A549 (cell line): ENCODE measurements around the gene CALML5. TPM values are rescaled to one million over a fixed set of nuclear protein-coding genes. Genes with fewer than 3 reads are reported as not detected.

Experiments used
- ATAC-seq, 2 experiments: fragments of 200-7000 bp in 1 of 2; fragments of >200 bp in 1 of 2; cut with Nextera tagmentation in 1 of 2; cut with Tn5 transposase in 1 of 2; 3 replicates each; pipeline versions ENCODE4 v1.8.0 to v1.9.1; 2018 to 2020; ENCODE audit warnings: mild to moderate bottlenecking in 1 of 2, moderate library complexity in 1 of 2
- CTCF ChIA-PET: fragments of 300-600 bp; sonication (Branson Sonifier 250); formaldehyde crosslinking; extraction: SDS; loops from one replicate; lab custom pipeline; 2021; ENCODE audit warnings: antibody characterized with exemption, inconsistent platforms; lab: Yijun Ruan, JAX
- POLR2A ChIA-PET: fragments of 350-600 bp; formaldehyde crosslinking; extraction: SDS; loops from one replicate; lab custom pipeline; 2021; ENCODE audit warnings: antibody characterized with exemption, inconsistent platforms; lab: Yijun Ruan, JAX
- DNase-seq, 2 experiments: peaks; one replicate each; pipeline versions ENCODE4 v3.0.0 to v3.0.0-alpha.2; 2011 to 2016; ENCODE audit warnings: low read depth in 1 of 2, low spot score in 1 of 2
- FAIRE-seq: peaks from 2 replicates; lab custom pipeline; 2011; peaks lifted over from hg19 to GRCh38; lab: Jason Lieb, UNC
- H3K27ac ChIP-seq, 2 experiments: fragments of >200 bp; sonication (Bioruptor Twin); formaldehyde crosslinking; 3 replicates each; pipeline ENCODE4 v1.5.1; 2016 to 2017
- H3K4me1 ChIP-seq: fragments of >200 bp; sonication (Bioruptor Twin); formaldehyde crosslinking; 3 replicates; pipeline ENCODE4 v1.6.1; 2016
- H3K4me2 ChIP-seq: fragments of >200 bp; sonication (Bioruptor Twin); formaldehyde crosslinking; 3 replicates; pipeline ENCODE4 v1.6.1; 2016
- H3K4me3 ChIP-seq: fragments of >200 bp; sonication (Bioruptor Twin); formaldehyde crosslinking; 3 replicates; pipeline ENCODE4 v1.5.1; 2016
- H3K9me3 ChIP-seq: fragments of >200 bp; sonication (Bioruptor Twin); formaldehyde crosslinking; 3 replicates; pipeline ENCODE4 v1.6.1; 2016
- BHLHE40 ChIP-seq: IDR thresholded peaks from 2 replicates; pipeline ENCODE4 v1.6.1; 2012; ENCODE audit warnings: low read depth, low read length, inconsistent platforms
- CBX8 ChIP-seq: fragments of 200-600 bp; sonication (generic); IDR thresholded peaks from 2 replicates; pipeline ENCODE4 v1.6.1; 2016
- CEBPB ChIP-seq, 2 experiments: fragments of >200 bp in 1 of 2; sonication (Bioruptor Twin) in 1 of 2; formaldehyde crosslinking in 1 of 2; IDR thresholded peaks; 2 replicates each; pipeline ENCODE4 v1.6.1; 2012 to 2016
- CHD2 ChIP-seq: fragments of 150-350 bp; IDR thresholded peaks from 2 replicates; pipeline ENCODE4 v1.6.1; 2014; ENCODE audit warnings: low read length; ENCODE audit not compliant: partially characterized antibody
- CHD4 ChIP-seq: fragments of 200-600 bp; sonication (generic); IDR thresholded peaks from 2 replicates; pipeline ENCODE4 v1.6.1; 2016; ENCODE audit warnings: antibody characterized with exemption, mild to moderate bottlenecking, borderline replicate concordance
- EHMT2 ChIP-seq: fragments of 200-600 bp; sonication (generic); IDR thresholded peaks from 2 replicates; pipeline ENCODE4 v1.6.1; 2016; ENCODE audit warnings: antibody characterized with exemption, low read depth, mild to moderate bottlenecking, moderate library complexity
- EP300 ChIP-seq, 2 experiments: fragments of >200 bp; sonication (Bioruptor Twin); formaldehyde crosslinking; IDR thresholded peaks; 2 replicates in 1 of 2; 3 replicates in 1 of 2; pipeline ENCODE4 v1.6.1; 2016 to 2017
- ESRRA ChIP-seq: fragments of 150-350 bp; IDR thresholded peaks from 2 replicates; pipeline ENCODE4 v1.6.1; 2014; ENCODE audit warnings: mild to moderate bottlenecking, low read length, borderline replicate concordance
- GATA3 ChIP-seq: IDR thresholded peaks from 2 replicates; pipeline ENCODE4 v1.6.1; 2012; ENCODE audit warnings: borderline replicate concordance
- HDAC2 ChIP-seq: fragments of 200-600 bp; sonication (generic); IDR thresholded peaks from 2 replicates; pipeline ENCODE4 v1.6.1; 2016
- HOXA7 ChIP-seq: fragments of 250-450 bp; sonication (Bioruptor Pico); IDR thresholded peaks from 2 replicates; pipeline ENCODE4 v1.5.0; 2020; ENCODE audit warnings: mild to moderate bottlenecking, moderate library complexity
- JUN ChIP-seq, 2 experiments: fragments of >200 bp; sonication (Bioruptor Twin); formaldehyde crosslinking; IDR thresholded peaks; 2 replicates in 1 of 2; 3 replicates in 1 of 2; pipeline ENCODE4 v1.6.1; 2016 to 2017
- KDM1A ChIP-seq: fragments of 200-600 bp; sonication (generic); IDR thresholded peaks from 2 replicates; pipeline ENCODE4 v1.6.1; 2016; ENCODE audit warnings: low read depth, mild to moderate bottlenecking
- KDM5A ChIP-seq: fragments of 200-600 bp; sonication (generic); IDR thresholded peaks from 2 replicates; pipeline ENCODE4 v1.6.1; 2016; ENCODE audit warnings: antibody characterized with exemption, mild to moderate bottlenecking
- MAX ChIP-seq: IDR thresholded peaks from 2 replicates; pipeline ENCODE4 v1.6.1; 2012
- MAZ ChIP-seq: fragments of 150-350 bp; IDR thresholded peaks from 2 replicates; pipeline ENCODE4 v1.6.1; 2014; ENCODE audit warnings: antibody characterized with exemption, low read depth, low read length, borderline replicate concordance
- NFE2L2 ChIP-seq: fragments of 150-350 bp; conservative IDR thresholded peaks from 2 replicates; pipeline ENCODE4 v1.6.1; 2014; ENCODE audit warnings: low read length
- NPAS2 ChIP-seq: fragments of 250-450 bp; sonication (Bioruptor Pico); IDR thresholded peaks from 2 replicates; pipeline ENCODE4 v1.8.0; 2022; ENCODE audit warnings: mild to moderate bottlenecking, moderate library complexity, borderline replicate concordance
- NR3C1 ChIP-seq: fragments of >200 bp; sonication (Bioruptor Twin); formaldehyde crosslinking; IDR thresholded peaks from 3 replicates; pipeline ENCODE4 v1.6.1; 2017
- POLR2A ChIP-seq: IDR thresholded peaks from 2 replicates; pipeline ENCODE4 v1.6.1; 2012; ENCODE audit warnings: mild to moderate bottlenecking, low read length
- SREBF2 ChIP-seq: fragments of 450-650 bp; IDR thresholded peaks from 2 replicates; pipeline ENCODE4 v1.6.1; 2014; ENCODE audit warnings: mild to moderate bottlenecking, moderate library complexity
- TFCP2L1 ChIP-seq: fragments of 250-450 bp; sonication (Bioruptor Pico); IDR thresholded peaks from 2 replicates; pipeline ENCODE4 v1.5.0; 2021; ENCODE audit warnings: mild to moderate bottlenecking
- ZC3H11A ChIP-seq: fragments of 450-650 bp; IDR thresholded peaks from 2 replicates; pipeline ENCODE4 v1.6.1; 2014; ENCODE audit warnings: antibody characterized with exemption, mild to moderate bottlenecking
- ZNF302 ChIP-seq: fragments of 250-450 bp; sonication (Bioruptor Pico); IDR thresholded peaks from 2 replicates; pipeline ENCODE4 v1.9.0; 2021; ENCODE audit warnings: inconsistent platforms, mild to moderate bottlenecking, moderate library complexity
- ZSCAN20 ChIP-seq: fragments of 250-450 bp; sonication (Bioruptor Pico); IDR thresholded peaks from 2 replicates; pipeline ENCODE4 v1.8.0; 2022; ENCODE audit warnings: mild to moderate bottlenecking, moderate library complexity
- WGBS: methylation state at CpG from one replicate; pipeline ENCODE4 v1.1.6; 2017; ENCODE audit errors: missing lambda C conversion rate; 5-methylcytosine and 5-hydroxymethylcytosine counted together
- polyA plus RNA-seq, 4 experiments: library from polyadenylated mRNA; depleted of rRNA in 3 of 4; stranded (reverse); fragments of >200 nt; fragmentation: RNase III in 1 of 4; extraction: RNeasy Plus Mini Kit Qiagen cat#74134 plus additional on column Dnase treatment in 1 of 4; gene quantifications; 2 replicates in 3 of 4; 3 replicates in 1 of 4; pipeline ENCODE4 v1.2.3, GENCODE V29; 2011 to 2017
- TF ChIP-seq, protein P1 (sequence below): fragments of >200 bp; sonication (Bioruptor Twin); formaldehyde crosslinking; IDR thresholded peaks from 2 replicates; pipeline ENCODE4 v1.6.1; 2016
- TF ChIP-seq, protein P2 (sequence below): fragments of 250-450 bp; sonication (Bioruptor Pico); IDR thresholded peaks from 2 replicates; pipeline ENCODE4 v1.5.0; 2021; ENCODE audit warnings: mild to moderate bottlenecking, moderate library complexity, borderline replicate concordance
- TF ChIP-seq, protein P3 (sequence below): fragments of 450-650 bp; IDR thresholded peaks from 2 replicates; pipeline ENCODE4 v1.6.1; 2014; ENCODE audit warnings: antibody characterized with exemption
- TF ChIP-seq, protein P4 (sequence below): fragments of >200 bp; sonication (Bioruptor Twin); formaldehyde crosslinking; IDR thresholded peaks from 3 replicates; pipeline ENCODE4 v1.6.1; 2016

The CALML5 gene
- polyA plus RNA-seq, 2 of the 4 experiments (the other 2 are of a cell fraction), result not detected

DNA sequence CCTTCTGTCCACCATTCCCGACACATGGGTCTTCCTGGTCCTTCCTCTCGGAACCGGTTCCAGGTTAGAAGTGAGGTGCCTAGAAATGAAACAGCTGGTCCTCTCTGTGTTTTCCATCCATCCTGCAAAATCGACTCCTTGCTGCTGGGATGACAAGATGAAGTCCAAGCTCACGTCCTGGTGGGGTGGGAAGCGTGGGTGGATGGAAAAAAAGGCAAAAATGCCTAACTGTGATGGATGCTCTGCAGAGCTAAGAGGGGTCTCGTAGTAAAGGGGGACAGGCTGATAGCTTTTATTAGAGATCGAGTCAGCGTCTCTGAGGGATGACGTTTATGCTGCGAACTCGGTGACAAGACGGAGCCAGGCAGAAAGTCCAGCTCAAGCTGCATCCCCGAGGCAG is 14.1 kb downstream of the CALML5 start:
- TF ChIP-seq HDAC2 (no peak), CBX8 (no peak), BHLHE40 (no peak), MAZ (no peak), ZNF302 (CRISPR knock-in tag) (no peak), CHD2 (no peak), TFCP2L1 (no peak), MAX (no peak)
- no peak for DNase-seq
- Histone ChIP-seq H3K4me3 (no peak overlapping the region), H3K27ac (no peak overlapping the region), H3K9me3 (no peaks in the 10 kb centered on the region), H3K4me2 (no peak overlapping the region), H3K4me1 (no peaks in the 10 kb centered on the region)
- ATAC-seq, result no peak
- ChIA-PET CTCF (interaction anchor here (0.6 to 2.2 kb wide), 3 partner anchors 12 to 138 kb away, joined by 3 to 8 read pairs (median 3); partner anchors contain the start of gene CALML5), POLR2A (no interaction called here)
- FAIRE-seq, result no peak
- 79% methylated on average over 14 of the region's 14 CpGs for WGBS

DNA sequence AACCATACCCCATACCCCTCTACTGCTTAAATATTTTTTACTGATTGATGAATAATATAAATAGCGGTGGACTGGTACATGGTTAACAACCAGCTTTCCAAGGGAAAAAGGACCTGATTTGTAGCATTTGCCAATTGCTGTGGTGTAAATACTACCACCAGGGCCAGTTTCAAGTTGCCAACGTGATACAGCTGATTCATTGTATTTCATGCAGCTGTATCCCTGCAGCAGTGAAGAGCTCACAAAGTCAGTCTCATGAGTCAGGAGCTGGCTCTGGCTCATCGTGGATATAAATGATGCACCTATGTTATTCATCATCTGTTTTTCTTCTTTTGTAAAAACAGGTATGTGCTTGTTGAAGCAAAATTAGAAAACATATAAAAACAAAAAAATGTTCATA is 15.2 kb downstream of the CALML5 start:
- no peak for ATAC-seq
- H3K4me2 ChIP-seq, result no peak overlapping the region
- no peak for DNase-seq
- H3K9me3 ChIP-seq, result no peaks in the 10 kb centered on the region
- TF ChIP-seq MAZ (no peak), ESRRA (no peak), HOXA7 (CRISPR knock-in tag) (no peak)
- TF ChIP-seq, protein P1, sequence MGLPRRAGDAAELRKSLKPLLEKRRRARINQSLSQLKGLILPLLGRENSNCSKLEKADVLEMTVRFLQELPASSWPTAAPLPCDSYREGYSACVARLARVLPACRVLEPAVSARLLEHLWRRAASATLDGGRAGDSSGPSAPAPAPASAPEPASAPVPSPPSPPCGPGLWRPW, result no peak
- H3K4me1 ChIP-seq, result no peaks in the 10 kb centered on the region
- ChIA-PET CTCF (interaction anchor here (1.5 kb wide), 1 partner anchor 64 kb away, joined by 3 read pairs; no protein-coding TSS in a partner anchor), POLR2A (no interaction called here)
- 51% methylated on average over 3 of the region's 3 CpGs for WGBS
- no peak overlapping the region for H3K27ac ChIP-seq
- no peak overlapping the region for H3K4me3 ChIP-seq
- no peak for FAIRE-seq

- POLR2A ChIA-PET, result no interaction called here
- Histone ChIP-seq H3K27ac (no peak overlapping the region), H3K9me3 (no peaks in the 10 kb centered on the region), H3K4me2 (no peak overlapping the region), H3K4me1 (no peaks in the 10 kb centered on the region), H3K4me3 (no peak overlapping the region)
- CTCF ChIA-PET, result no interaction called here
- DNase-seq, result no peak
- FAIRE-seq, result no peak
- 94% methylated on average over 9 of the region's 9 CpGs for WGBS
- TF ChIP-seq GATA3 (no peak), NPAS2 (CRISPR knock-in tag) (no peak), NFE2L2 (no peak), EP300 (IDR thresholded peaks at IDR 0.05) (no peak), KDM5A (no peak), CEBPB (IDR thresholded peaks at IDR 0.05) (no peak), NR3C1 (no peak), CBX8 (no peak), ZSCAN20 (CRISPR knock-in tag) (no peak), POLR2A (no peak), CHD2 (no peak), CHD4 (no peak)
- TF ChIP-seq, protein P2, sequence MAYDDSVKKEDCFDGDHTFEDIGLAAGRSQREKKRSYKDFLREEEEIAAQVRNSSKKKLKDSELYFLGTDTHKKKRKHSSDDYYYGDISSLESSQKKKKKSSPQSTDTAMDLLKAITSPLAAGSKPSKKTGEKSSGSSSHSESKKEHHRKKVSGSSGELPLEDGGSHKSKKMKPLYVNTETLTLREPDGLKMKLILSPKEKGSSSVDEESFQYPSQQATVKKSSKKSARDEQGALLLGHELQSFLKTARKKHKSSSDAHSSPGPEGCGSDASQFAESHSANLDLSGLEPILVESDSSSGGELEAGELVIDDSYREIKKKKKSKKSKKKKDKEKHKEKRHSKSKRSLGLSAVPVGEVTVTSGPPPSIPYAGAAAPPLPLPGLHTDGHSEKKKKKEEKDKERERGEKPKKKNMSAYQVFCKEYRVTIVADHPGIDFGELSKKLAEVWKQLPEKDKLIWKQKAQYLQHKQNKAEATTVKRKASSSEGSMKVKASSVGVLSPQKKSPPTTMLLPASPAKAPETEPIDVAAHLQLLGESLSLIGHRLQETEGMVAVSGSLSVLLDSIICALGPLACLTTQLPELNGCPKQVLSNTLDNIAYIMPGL, result no peak
- no peak for ATAC-seq
These were observed 17.4 kb downstream of the CALML5 start for GRCh38 chr10:5482016-5482415.

DNA sequence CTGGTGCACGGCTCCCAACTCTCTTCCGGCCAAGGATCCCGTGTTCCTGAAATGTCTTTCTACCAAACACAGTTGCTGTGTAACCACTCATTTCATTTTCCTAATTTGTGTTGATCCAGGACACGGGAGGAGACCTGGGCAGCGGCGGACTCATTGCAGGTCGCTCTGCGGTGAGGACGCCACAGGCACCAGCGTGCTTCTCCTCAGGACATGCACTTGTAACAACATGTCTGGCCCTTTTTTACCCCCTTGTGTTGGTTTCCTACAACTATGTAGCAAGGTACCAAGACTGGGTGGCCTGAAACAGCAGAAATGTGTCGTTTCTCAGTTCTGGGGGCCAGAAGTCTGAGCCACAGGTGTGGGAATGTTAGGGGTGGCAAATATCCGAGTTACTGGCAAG is 18.2 kb downstream of the CALML5 start:
- Histone ChIP-seq H3K4me2 (no peak overlapping the region), H3K4me1 (no peaks in the 10 kb centered on the region), H3K27ac (no peak overlapping the region), H3K4me3 (no peak overlapping the region), H3K9me3 (no peaks in the 10 kb centered on the region)
- WGBS, result 90% methylated on average over 12 of the region's 12 CpGs
- CTCF ChIA-PET, result no interaction called here
- ATAC-seq (no peak), FAIRE-seq (no peak), DNase-seq (no peak)
- POLR2A ChIA-PET, result no interaction called here
- TF ChIP-seq NPAS2 (CRISPR knock-in tag), result no peak
- TF ChIP-seq, protein P3, sequence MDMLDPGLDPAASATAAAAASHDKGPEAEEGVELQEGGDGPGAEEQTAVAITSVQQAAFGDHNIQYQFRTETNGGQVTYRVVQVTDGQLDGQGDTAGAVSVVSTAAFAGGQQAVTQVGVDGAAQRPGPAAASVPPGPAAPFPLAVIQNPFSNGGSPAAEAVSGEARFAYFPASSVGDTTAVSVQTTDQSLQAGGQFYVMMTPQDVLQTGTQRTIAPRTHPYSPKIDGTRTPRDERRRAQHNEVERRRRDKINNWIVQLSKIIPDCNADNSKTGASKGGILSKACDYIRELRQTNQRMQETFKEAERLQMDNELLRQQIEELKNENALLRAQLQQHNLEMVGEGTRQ, result no peak
- TF ChIP-seq EHMT2, result no peak
- TF ChIP-seq CBX8, result no peak
- no peak for TF ChIP-seq ZC3H11A
- no peak for TF ChIP-seq GATA3
- TF ChIP-seq, protein P4, sequence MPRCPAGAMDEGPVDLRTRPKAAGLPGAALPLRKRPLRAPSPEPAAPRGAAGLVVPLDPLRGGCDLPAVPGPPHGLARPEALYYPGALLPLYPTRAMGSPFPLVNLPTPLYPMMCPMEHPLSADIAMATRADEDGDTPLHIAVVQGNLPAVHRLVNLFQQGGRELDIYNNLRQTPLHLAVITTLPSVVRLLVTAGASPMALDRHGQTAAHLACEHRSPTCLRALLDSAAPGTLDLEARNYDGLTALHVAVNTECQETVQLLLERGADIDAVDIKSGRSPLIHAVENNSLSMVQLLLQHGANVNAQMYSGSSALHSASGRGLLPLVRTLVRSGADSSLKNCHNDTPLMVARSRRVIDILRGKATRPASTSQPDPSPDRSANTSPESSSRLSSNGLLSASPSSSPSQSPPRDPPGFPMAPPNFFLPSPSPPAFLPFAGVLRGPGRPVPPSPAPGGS, result no peak
- no peak for TF ChIP-seq SREBF2
- no peak for TF ChIP-seq JUN (IDR thresholded peaks at IDR 0.05)
- no peak for TF ChIP-seq KDM1A
